Mammary epithelial cell (primary cell): ENCODE data around the gene SLCO3A1.

ENCODE experiments used
- EZH2 ChIP-seq: IDR thresholded peaks from 2 replicates; pipeline ENCODE4 v1.6.1; 2012; ENCODE audit warnings: low read length, inconsistent platforms, borderline replicate concordance
- TF ChIP-seq, protein P1 (sequence below), 2 donors: IDR thresholded peaks in 1 of 2; conservative IDR thresholded peaks in 1 of 2; 2 replicates each; pipeline ENCODE4 v1.5.1; 2011 to 2012; ENCODE audit warnings: inconsistent platforms in 2 of 2, low read length in 2 of 2, mild to moderate bottlenecking in 2 of 2, control low read depth in 1 of 2, low read depth in 1 of 2; ENCODE audit not compliant: insufficient read depth in 1 of 2; ENCODE audit errors: extremely low read depth in 1 of 2

- TF ChIP-seq, protein P1, sequence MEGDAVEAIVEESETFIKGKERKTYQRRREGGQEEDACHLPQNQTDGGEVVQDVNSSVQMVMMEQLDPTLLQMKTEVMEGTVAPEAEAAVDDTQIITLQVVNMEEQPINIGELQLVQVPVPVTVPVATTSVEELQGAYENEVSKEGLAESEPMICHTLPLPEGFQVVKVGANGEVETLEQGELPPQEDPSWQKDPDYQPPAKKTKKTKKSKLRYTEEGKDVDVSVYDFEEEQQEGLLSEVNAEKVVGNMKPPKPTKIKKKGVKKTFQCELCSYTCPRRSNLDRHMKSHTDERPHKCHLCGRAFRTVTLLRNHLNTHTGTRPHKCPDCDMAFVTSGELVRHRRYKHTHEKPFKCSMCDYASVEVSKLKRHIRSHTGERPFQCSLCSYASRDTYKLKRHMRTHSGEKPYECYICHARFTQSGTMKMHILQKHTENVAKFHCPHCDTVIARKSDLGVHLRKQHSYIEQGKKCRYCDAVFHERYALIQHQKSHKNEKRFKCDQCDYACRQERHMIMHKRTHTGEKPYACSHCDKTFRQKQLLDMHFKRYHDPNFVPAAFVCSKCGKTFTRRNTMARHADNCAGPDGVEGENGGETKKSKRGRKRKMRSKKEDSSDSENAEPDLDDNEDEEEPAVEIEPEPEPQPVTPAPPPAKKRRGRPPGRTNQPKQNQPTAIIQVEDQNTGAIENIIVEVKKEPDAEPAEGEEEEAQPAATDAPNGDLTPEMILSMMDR (conservative IDR thresholded peaks at IDR 0.05 in 1 of 2, IDR thresholded peaks at IDR 0.05 in 1 of 2; ENCODE audit: extremely low read depth in 1 of 2, insufficient read depth in 1 of 2, low read depth in 1 of 2, low read length in 2 of 2), result no peak
- TF ChIP-seq EZH2, result no peak
Observed at GRCh38 chr15:91865486-91865885, 12.0 kb downstream of the SLCO3A1 start.
